Measurements from ENCODE around the gene PSMD14.
"Not testable (repeated sequence)": the region's sequence is repeated elsewhere in the genome, so short reads cannot be mapped to it uniquely, and the experiment has no call there.

The PSMD14 gene

DNA sequence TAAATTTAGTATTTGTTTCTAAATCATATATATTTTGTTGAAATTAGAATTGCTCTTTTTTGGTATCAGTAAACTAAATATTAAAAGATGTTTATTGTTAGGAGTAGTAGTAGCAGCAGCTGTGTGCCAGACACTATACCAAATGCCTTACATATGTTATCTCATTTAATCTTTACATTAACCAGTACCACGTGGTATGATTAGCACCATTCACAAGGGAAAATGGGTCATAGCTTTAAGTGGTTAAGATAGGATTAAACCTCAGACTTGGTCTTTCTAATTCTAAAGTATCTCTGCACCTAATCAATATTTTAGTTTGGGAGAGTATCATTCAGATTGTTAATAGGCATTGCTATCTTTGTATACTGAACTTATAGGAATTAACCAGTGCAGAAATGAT lies 29.0 kb downstream of the PSMD14 start:
- no peaks in the 10 kb centered on the region for H3K4me1 ChIP-seq (ENCODE audit: control insufficient read depth, insufficient read depth, low read length, unreplicated experiment)
- peaks cover 40% of the 10 kb centered on the region for H3K79me2 ChIP-seq (ENCODE audit: control insufficient read depth, insufficient read depth, low read length, unreplicated experiment)
- no peaks in the 10 kb centered on the region for H3K27me3 ChIP-seq (ENCODE audit: insufficient read depth, low read length)
- no peak overlapping the region for H2AFZ ChIP-seq (ENCODE audit: low read length, unreplicated experiment)
- H3K4me3 ChIP-seq (ENCODE audit: low read depth, low read length) = no peak overlapping the region
- no peak overlapping the region for H3K27ac ChIP-seq (ENCODE audit: low read depth, low read length)
- H3K36me3 ChIP-seq (ENCODE audit: insufficient read depth, low read length) = 0 out of 2 replicates have a peak, but pooled peaks cover 3% of the 10 kb centered on the region

DNA sequence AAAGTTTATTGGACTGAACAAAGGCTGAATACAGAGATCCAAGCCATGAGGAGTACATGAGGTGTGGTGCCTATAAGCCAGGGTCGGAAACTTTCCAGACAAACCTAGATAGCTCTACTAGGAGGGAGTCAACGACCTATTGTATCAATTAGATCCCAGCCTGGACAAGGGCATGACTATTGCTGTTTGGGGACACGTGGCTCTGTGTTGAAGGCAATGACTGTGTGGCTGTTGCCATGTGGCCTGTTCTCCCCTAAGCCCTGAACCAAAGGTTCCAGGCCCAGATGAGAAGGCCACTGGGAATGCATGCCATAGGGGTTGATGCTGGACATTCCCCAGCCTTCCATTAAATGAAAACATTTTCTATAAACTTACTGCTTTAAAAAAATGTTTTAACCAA lies 31.3 kb downstream of the PSMD14 start:
- not testable (repeated sequence) for H3K4me1 ChIP-seq (ENCODE audit: control insufficient read depth, insufficient read depth, low read length, unreplicated experiment); H3K27ac ChIP-seq (ENCODE audit: low read depth, low read length); H3K4me3 ChIP-seq (ENCODE audit: low read depth, low read length); H3K36me3 ChIP-seq (ENCODE audit: insufficient read depth, low read length); H2AFZ ChIP-seq (ENCODE audit: low read length, unreplicated experiment); H3K27me3 ChIP-seq (ENCODE audit: insufficient read depth, low read length)
- H3K79me2 ChIP-seq (ENCODE audit: control insufficient read depth, insufficient read depth, low read length, unreplicated experiment) = peaks cover 45% of the 10 kb centered on the region

DNA sequence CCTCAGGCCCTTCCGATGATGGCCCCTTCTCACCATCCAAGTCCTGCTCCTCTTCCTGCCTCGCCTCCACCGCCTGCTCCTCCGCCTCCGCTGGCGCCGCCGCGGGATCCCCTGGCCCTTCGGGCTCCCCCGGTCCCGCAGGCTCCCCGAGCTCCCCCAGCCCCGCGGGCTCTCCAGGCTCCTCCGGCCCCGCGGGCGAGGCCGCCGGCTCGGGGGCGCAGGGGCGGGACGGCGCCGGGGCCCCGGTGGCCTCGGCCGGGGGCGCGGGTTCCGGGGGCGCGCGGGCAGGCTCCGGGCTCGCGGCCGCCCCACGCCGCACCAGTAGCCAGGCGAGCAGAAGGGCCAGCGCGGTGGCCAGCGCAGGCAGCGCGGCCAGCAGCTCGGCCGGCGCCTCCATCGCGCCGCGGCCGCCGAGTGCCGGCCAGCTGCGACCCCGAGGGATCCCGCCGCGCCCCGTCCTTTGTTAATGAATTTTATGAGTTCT lies 32.7 kb downstream of the PSMD14 start:
- H3K36me3 ChIP-seq (ENCODE audit: insufficient read depth, low read length); H3K4me3 ChIP-seq (ENCODE audit: low read depth, low read length); H3K4me1 ChIP-seq (ENCODE audit: control insufficient read depth, insufficient read depth, low read length, unreplicated experiment); H2AFZ ChIP-seq (ENCODE audit: low read length, unreplicated experiment); H3K27me3 ChIP-seq (ENCODE audit: insufficient read depth, low read length); H3K27ac ChIP-seq (ENCODE audit: low read depth, low read length): not testable (repeated sequence)
- peaks cover 50% of the 10 kb centered on the region for H3K79me2 ChIP-seq (ENCODE audit: control insufficient read depth, insufficient read depth, low read length, unreplicated experiment)

DNA sequence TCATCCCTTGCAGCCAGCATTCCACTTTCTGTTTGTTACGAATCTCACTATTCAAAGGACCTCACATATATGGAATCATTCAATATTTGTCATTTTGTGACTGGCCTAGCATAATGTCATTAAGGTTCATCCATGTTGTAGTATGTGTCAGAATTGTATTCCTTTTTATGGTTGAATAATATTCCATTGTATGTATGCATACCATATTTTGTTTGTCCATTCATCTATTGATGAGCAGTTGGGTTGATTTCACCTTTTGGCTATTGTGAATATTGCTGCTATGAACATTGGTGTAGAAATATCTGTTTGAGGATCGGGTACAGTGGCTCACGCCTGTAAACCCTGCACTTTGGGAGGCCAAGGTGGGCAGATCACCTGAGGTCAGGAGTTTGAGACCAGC lies 35.0 kb downstream of the PSMD14 start:
- Histone ChIP-seq H3K36me3 (ENCODE audit: insufficient read depth, low read length) (peaks cover 7% of the 10 kb centered on the region; the same call in 1 of the 2 replicates), H3K4me3 (ENCODE audit: low read depth, low read length) (no peak overlapping the region), H2AFZ (ENCODE audit: low read length, unreplicated experiment) (no peak overlapping the region), H3K4me1 (ENCODE audit: control insufficient read depth, insufficient read depth, low read length, unreplicated experiment) (no peaks in the 10 kb centered on the region), H3K79me2 (ENCODE audit: control insufficient read depth, insufficient read depth, low read length, unreplicated experiment) (peaks cover 63% of the 10 kb centered on the region), H3K27ac (ENCODE audit: low read depth, low read length) (no peak overlapping the region), H3K27me3 (ENCODE audit: insufficient read depth, low read length) (no peaks in the 10 kb centered on the region)

DNA sequence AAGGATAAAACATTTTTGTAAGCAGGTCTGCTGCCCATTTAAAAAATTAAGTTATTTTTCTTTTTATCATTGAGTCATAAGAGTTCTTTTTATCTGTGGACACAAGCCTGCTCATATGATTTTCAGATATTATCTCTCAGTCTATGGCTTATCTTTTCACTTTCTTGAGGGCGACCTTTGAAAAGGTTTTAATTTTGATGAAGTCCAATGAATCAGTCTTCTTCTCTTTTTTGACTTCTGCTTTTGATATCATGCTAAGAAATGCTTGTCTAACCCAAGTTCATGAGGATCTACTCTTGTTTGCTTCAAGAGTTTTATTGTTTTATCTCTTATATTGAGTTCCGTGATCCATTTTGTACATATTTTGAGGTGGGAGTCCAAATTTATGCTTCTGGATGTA lies 36.5 kb downstream of the PSMD14 start:
- no peak overlapping the region for H3K4me3 ChIP-seq (ENCODE audit: low read depth, low read length)
- peaks cover 73% of the 10 kb centered on the region for H3K79me2 ChIP-seq (ENCODE audit: control insufficient read depth, insufficient read depth, low read length, unreplicated experiment)
- no peaks in the 10 kb centered on the region for H3K27me3 ChIP-seq (ENCODE audit: insufficient read depth, low read length)
- no peaks in the 10 kb centered on the region for H3K4me1 ChIP-seq (ENCODE audit: control insufficient read depth, insufficient read depth, low read length, unreplicated experiment)
- H2AFZ ChIP-seq (ENCODE audit: low read length, unreplicated experiment) = no peak overlapping the region
- peaks cover 7% of the 10 kb centered on the region; the same call in 1 of the 2 replicates for H3K36me3 ChIP-seq (ENCODE audit: insufficient read depth, low read length)
- H3K27ac ChIP-seq (ENCODE audit: low read depth, low read length) = no peak overlapping the region

DNA sequence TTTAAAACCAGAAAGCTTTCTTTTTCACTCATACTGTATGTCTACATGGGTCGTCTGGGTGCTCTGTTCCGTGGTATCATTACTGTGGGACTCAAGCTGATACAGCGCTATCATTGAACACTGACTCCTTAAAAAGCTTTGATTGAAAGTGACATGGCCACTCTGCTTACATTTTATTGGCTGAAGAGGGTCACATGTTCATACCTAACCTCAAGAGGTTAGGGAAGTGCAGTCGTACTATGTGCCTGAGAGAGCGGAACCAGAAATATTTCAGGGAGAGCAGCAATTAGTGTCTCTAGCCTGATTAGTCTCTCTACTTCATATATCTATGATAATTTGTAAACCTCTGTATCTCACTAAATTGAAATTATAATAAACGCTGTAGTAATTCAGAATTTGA lies 43.5 kb downstream of the PSMD14 start:
- Histone ChIP-seq H3K36me3 (ENCODE audit: insufficient read depth, low read length) (no peaks in the 10 kb centered on the region), H3K79me2 (ENCODE audit: control insufficient read depth, insufficient read depth, low read length, unreplicated experiment) (peaks cover 90% of the 10 kb centered on the region), H2AFZ (ENCODE audit: low read length, unreplicated experiment) (no peak overlapping the region)

DNA sequence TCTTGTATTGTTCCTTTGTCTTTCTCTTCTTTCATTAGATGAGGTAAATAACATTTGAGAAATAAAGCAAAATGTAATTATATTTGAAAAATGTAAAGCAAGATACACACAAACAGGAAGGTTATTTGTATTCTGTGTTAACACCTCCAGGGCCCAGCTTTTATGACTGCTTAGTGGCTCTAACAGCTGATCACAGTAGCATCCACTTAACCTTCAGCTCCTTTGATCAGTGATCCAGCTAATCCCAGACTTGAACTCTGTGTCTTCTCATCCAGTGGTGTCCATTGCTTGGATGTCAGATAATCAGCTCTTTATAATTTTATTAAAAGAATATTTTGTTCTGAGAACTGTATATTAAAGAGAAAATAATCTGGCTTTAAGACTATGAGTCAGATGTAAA lies 44.5 kb downstream of the PSMD14 start:
- Histone ChIP-seq H3K4me3 (ENCODE audit: low read depth, low read length) (no peak overlapping the region), H3K79me2 (ENCODE audit: control insufficient read depth, insufficient read depth, low read length, unreplicated experiment) (peaks cover 89% of the 10 kb centered on the region), H3K4me1 (ENCODE audit: control insufficient read depth, insufficient read depth, low read length, unreplicated experiment) (peaks cover 4% of the 10 kb centered on the region), H3K27me3 (ENCODE audit: insufficient read depth, low read length) (no peaks in the 10 kb centered on the region), H3K36me3 (ENCODE audit: insufficient read depth, low read length) (no peaks in the 10 kb centered on the region), H2AFZ (ENCODE audit: low read length, unreplicated experiment) (no peak overlapping the region), H3K27ac (ENCODE audit: low read depth, low read length) (no peak overlapping the region)

More for the DNA sequence above, 43.5 kb downstream of the PSMD14 start:
- no peak overlapping the region for H3K27ac ChIP-seq (ENCODE audit: low read depth, low read length)
- peaks cover 4% of the 10 kb centered on the region for H3K4me1 ChIP-seq (ENCODE audit: control insufficient read depth, insufficient read depth, low read length, unreplicated experiment)
- H3K27me3 ChIP-seq (ENCODE audit: insufficient read depth, low read length) = no peaks in the 10 kb centered on the region
- no peak overlapping the region for H3K4me3 ChIP-seq (ENCODE audit: low read depth, low read length)

DNA sequence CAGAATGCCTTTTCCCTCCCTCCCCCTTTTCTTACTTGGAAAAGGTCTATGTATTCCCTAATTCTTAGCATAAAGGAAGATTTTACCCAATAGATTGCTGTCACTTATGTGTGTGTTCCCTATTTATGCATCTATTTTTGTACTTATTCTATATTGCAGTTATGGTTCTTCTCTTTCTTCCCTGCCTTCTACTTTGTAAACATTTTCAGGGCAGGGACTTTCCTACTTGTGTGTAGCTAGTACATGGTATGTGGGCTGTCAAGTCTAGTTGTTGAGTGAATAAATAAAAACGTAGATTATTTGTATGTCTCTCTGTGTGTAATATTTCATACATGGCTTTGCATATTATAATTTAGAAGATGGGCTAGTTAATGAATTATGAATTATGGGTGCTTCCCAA lies 45.3 kb downstream of the PSMD14 start:
- peaks cover 86% of the 10 kb centered on the region for H3K79me2 ChIP-seq (ENCODE audit: control insufficient read depth, insufficient read depth, low read length, unreplicated experiment)
- H3K4me3 ChIP-seq (ENCODE audit: low read depth, low read length) = no peak overlapping the region
- no peaks in the 10 kb centered on the region for H3K27me3 ChIP-seq (ENCODE audit: insufficient read depth, low read length)
- H3K27ac ChIP-seq (ENCODE audit: low read depth, low read length) = no peak overlapping the region
- peaks cover 4% of the 10 kb centered on the region for H3K4me1 ChIP-seq (ENCODE audit: control insufficient read depth, insufficient read depth, low read length, unreplicated experiment)
- H3K36me3 ChIP-seq (ENCODE audit: insufficient read depth, low read length) = no peaks in the 10 kb centered on the region
- H2AFZ ChIP-seq (ENCODE audit: low read length, unreplicated experiment) = no peak overlapping the region

DNA sequence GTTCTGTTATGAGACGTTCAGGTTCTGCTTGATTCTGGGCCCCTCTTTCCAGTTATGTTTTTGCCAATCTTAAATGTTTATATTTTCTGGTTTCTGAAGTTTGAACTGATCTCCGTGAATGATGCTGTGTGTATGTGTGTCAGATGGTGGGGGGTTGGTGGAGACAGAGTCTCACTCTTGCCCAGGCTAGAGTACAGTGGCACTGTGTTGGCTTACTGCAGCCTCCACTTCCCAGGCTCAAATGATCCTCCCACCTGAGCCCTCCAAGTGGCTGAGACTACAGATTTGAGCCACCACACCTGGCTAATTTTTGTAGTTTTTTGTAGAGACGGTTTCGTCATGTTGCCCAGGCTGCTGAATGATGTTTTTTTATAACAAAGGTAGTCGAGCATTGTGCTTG lies 45.9 kb downstream of the PSMD14 start:
- H3K36me3 ChIP-seq (ENCODE audit: insufficient read depth, low read length) = no peaks in the 10 kb centered on the region
- H3K27ac ChIP-seq (ENCODE audit: low read depth, low read length) = no peak overlapping the region
- no peak overlapping the region for H2AFZ ChIP-seq (ENCODE audit: low read length, unreplicated experiment)
- no peak overlapping the region for H3K4me3 ChIP-seq (ENCODE audit: low read depth, low read length)
- no peaks in the 10 kb centered on the region for H3K27me3 ChIP-seq (ENCODE audit: insufficient read depth, low read length)
- H3K79me2 ChIP-seq (ENCODE audit: control insufficient read depth, insufficient read depth, low read length, unreplicated experiment) = peaks cover 87% of the 10 kb centered on the region
- H3K4me1 ChIP-seq (ENCODE audit: control insufficient read depth, insufficient read depth, low read length, unreplicated experiment) = peaks cover 4% of the 10 kb centered on the region

DNA sequence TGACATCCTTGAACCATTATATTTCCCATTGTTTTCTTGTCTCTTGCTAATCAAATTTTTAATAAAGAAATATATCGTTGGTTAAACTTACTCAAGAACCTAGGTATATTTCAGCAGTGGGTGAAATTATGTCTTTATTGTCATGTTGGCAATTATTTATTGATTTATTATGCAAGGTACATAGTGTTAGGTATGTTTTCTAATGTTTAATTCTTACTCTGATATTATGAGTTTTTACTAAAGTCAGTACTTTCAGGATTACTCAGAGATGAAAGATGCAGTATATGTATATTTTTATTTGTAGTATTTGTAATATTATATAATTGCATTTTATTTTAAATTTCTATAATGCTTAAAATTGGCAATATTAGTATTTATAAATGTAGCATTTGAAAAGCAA lies 46.9 kb downstream of the PSMD14 start:
- Histone ChIP-seq H3K79me2 (ENCODE audit: control insufficient read depth, insufficient read depth, low read length, unreplicated experiment) (peaks cover 82% of the 10 kb centered on the region), H3K27me3 (ENCODE audit: insufficient read depth, low read length) (no peaks in the 10 kb centered on the region), H3K36me3 (ENCODE audit: insufficient read depth, low read length) (no peaks in the 10 kb centered on the region), H3K4me1 (ENCODE audit: control insufficient read depth, insufficient read depth, low read length, unreplicated experiment) (peaks cover 4% of the 10 kb centered on the region), H2AFZ (ENCODE audit: low read length, unreplicated experiment) (no peak overlapping the region), H3K4me3 (ENCODE audit: low read depth, low read length) (no peak overlapping the region), H3K27ac (ENCODE audit: low read depth, low read length) (no peak overlapping the region)

DNA sequence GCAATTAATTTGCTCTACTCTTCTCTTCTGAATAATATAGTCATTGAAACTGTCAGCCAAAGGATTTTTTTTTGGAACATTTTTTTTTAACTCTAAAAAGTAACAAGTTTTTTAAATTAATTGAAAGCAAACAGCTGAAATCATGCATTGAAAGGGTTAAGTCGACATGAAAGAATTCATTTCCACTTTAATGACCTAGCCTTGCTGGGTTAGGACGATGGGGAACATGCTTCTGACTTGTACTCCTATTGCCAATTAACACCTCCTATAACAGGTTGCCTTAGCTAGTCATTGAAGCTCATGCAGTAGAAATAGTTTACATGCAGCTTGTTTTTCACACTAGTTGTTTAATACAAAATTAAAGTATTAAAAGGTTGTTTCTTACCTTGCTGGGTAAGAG lies 47.8 kb downstream of the PSMD14 start:
- H3K36me3 ChIP-seq (ENCODE audit: insufficient read depth, low read length) = no peaks in the 10 kb centered on the region; the same call in 1 of the 2 replicates

More for the DNA sequence above, 47.8 kb downstream of the PSMD14 start:
- Histone ChIP-seq H3K27me3 (ENCODE audit: insufficient read depth, low read length) (no peaks in the 10 kb centered on the region), H3K79me2 (ENCODE audit: control insufficient read depth, insufficient read depth, low read length, unreplicated experiment) (peaks cover 79% of the 10 kb centered on the region), H2AFZ (ENCODE audit: low read length, unreplicated experiment) (no peak overlapping the region), H3K4me1 (ENCODE audit: control insufficient read depth, insufficient read depth, low read length, unreplicated experiment) (peaks cover 4% of the 10 kb centered on the region), H3K4me3 (ENCODE audit: low read depth, low read length) (no peak overlapping the region), H3K27ac (ENCODE audit: low read depth, low read length) (no peak overlapping the region)

All from ACC112 (cell line).